Right cardiac atrium (tissue), 5 donors: ENCODE measurements around the gene EFCAB11. TPM values are rescaled to one million over a fixed set of nuclear protein-coding genes. Genes with fewer than 3 reads are reported as not detected.

ENCODE experiments used
- ATAC-seq, 2 donors: fragments of 200-7000 bp; cut with Tn5 transposase; one replicate each; pipeline versions ENCODE4 v1.8.0 to v1.9.1; 2020; ENCODE audit warnings: moderate library complexity in 2 of 2, mild to moderate bottlenecking in 1 of 2
- DNase-seq, 3 donors: peaks; one replicate each; pipeline ENCODE4 v3.0.0-alpha.2; 2020
- H3K27ac ChIP-seq: one replicate; pipeline ENCODE4 v1.5.1; 2013; ENCODE audit warnings: mild to moderate bottlenecking, low read length, control low read depth, moderate library complexity
- H3K27me3 ChIP-seq: one replicate; pipeline ENCODE4 v1.6.1; 2013; ENCODE audit not compliant: control insufficient read depth, insufficient read depth
- H3K4me1 ChIP-seq: one replicate; pipeline ENCODE4 v1.6.1; 2013; ENCODE audit warnings: low read length; ENCODE audit not compliant: control insufficient read depth, insufficient read depth
- H3K4me3 ChIP-seq: one replicate; pipeline ENCODE4 v1.5.1; 2013; ENCODE audit warnings: low read length, control low read depth
- H3K9me3 ChIP-seq: one replicate; pipeline ENCODE4 v1.6.1; 2013; ENCODE audit warnings: low read length; ENCODE audit not compliant: control insufficient read depth
- WGBS: extraction: QIAGEN DNeasy Blood & Tissue Kit; methylation state at CpG from one replicate; pipeline ENCODE4 v1.1.7; 2013; 5-methylcytosine and 5-hydroxymethylcytosine counted together
- intact Hi-C, 4 donors: fragments of 100-400 bp; cut with DNase I; formaldehyde crosslinking; loops; one replicate each; pipeline versions ENCODE4 v1.11.0 to v1.14.0; 2022 to 2023
- polyA plus RNA-seq: library from polyadenylated mRNA; stranded (reverse); fragments of 200-250 nt; gene quantifications from one replicate; pipeline ENCODE4 v1.2.3, GENCODE V29; 2013
- total RNA-seq, 4 donors: library from RNA; stranded (reverse); fragmentation: NEBNext Ultra II Directional; extraction: Animal tissue kit (Norgen Biotek cat#: 25700); gene quantifications; one replicate each; pipeline ENCODE4 v1.2.1, GENCODE V29; 2021
- donor health status: healthy with polysubstance abuse.
- donor health status: DM: no; HTN: yes; CAD: no.
- donor health status: DM: no; HTN: no; CAD: no.
- donor health status: DM: no; HTN: yes; CAD: no; lungs with severe emphysema.
- donor health status: DM: yes; HTN: yes; CAD: no.

Gene EFCAB11
- total and polyA plus RNA-seq, 5 donors, result 3.0 to 4.2 (median 4.2) TPM

GRCh38 chr14:89956661-89957009 is 2.1 kb upstream of the EFCAB11 start:
- DNase-seq (no peak), ATAC-seq (no peak)
- H3K4me3 ChIP-seq, result peak overlapping the region; percentile 70
- no peaks in the 10 kb centered on the region for H3K9me3 ChIP-seq
- no peaks in the 10 kb centered on the region for H3K27me3 ChIP-seq
- 38% methylated on average over 15 of the region's 15 CpGs for WGBS
- intact Hi-C loops, result no loop called here
- H3K4me1 ChIP-seq, result peaks cover 6% of the 10 kb centered on the region
- H3K27ac ChIP-seq, result peak overlapping the region; percentile 1

GRCh38 chr14:89955745-89956660 is 1.5 kb upstream of the EFCAB11 start, which contains the start of gene TDP1:
TDP1 (plus strand) TSS chr14:89955927; CDS start chr14:89963115, 7,188 bp downstream.
- H3K27me3 ChIP-seq, result no peaks in the 10 kb centered on the region
- DNase-seq (peak; percentile 96 to 98 (median 98)), ATAC-seq (peak; percentile 95)
- H3K4me3 ChIP-seq, result peak within 1 kb of the TSS; percentile 70
- H3K4me1 ChIP-seq, result peaks cover 6% of the 10 kb centered on the region
- H3K9me3 ChIP-seq, result no peaks in the 10 kb centered on the region
- intact Hi-C loops, result no loop called here
- WGBS, result under 1% methylated on average over 84 of the region's 84 CpGs
- H3K27ac ChIP-seq, result peak within 1 kb of the TSS; percentile 58

- Histone ChIP-seq H3K4me3 (peak overlapping the region; percentile 70), H3K27ac (peak overlapping the region; percentile 58), H3K27me3 (no peaks in the 10 kb centered on the region), H3K4me1 (peaks cover 6% of the 10 kb centered on the region), H3K9me3 (no peaks in the 10 kb centered on the region)
- ATAC-seq (peak; percentile 47 to 51), DNase-seq (peak in 1 of 3 donors; percentile 35)
- WGBS, result 1% methylated on average over 20 of the region's 20 CpGs
- intact Hi-C loops, result no loop called here
These were observed 653 bp upstream of the EFCAB11 start for GRCh38 chr14:89955022-89955744.

GRCh38 chr14:89953602-89954001 is 928 bp downstream of the EFCAB11 start:
- no peak overlapping the region for H3K4me3 ChIP-seq
- WGBS, result 56% methylated on average over 1 of the region's 1 CpG
- intact Hi-C loops, result no loop called here
- no peaks in the 10 kb centered on the region for H3K9me3 ChIP-seq
- DNase-seq, result no peak
- peaks cover 6% of the 10 kb centered on the region for H3K4me1 ChIP-seq
- no peak overlapping the region for H3K27ac ChIP-seq
- H3K27me3 ChIP-seq, result no peaks in the 10 kb centered on the region
- ATAC-seq, result no peak

- no peak for DNase-seq
- 80% methylated on average over 2 of the region's 2 CpGs for WGBS
- no peak overlapping the region for H3K4me3 ChIP-seq
- H3K4me1 ChIP-seq, result peaks cover 6% of the 10 kb centered on the region
- H3K27ac ChIP-seq, result no peak overlapping the region
- intact Hi-C loops, result no loop called here
- H3K27me3 ChIP-seq, result no peaks in the 10 kb centered on the region
- H3K9me3 ChIP-seq, result no peaks in the 10 kb centered on the region
- no peak for ATAC-seq
These were observed 2.0 kb downstream of the EFCAB11 start for GRCh38 chr14:89952576-89952975.

- DNase-seq (no peak), ATAC-seq (no peak)
- H3K27ac ChIP-seq, result no peak overlapping the region
- no peaks in the 10 kb centered on the region for H3K4me1 ChIP-seq
- intact Hi-C loops, result no loop called here
- H3K9me3 ChIP-seq, result no peaks in the 10 kb centered on the region
- no peaks in the 10 kb centered on the region for H3K27me3 ChIP-seq
- H3K4me3 ChIP-seq, result no peak overlapping the region
These were observed 7.2 kb downstream of the EFCAB11 start for GRCh38 chr14:89947344-89947743.

GRCh38 chr14:89941830-89942377 is 12.6 kb downstream of the EFCAB11 start:
- DNase-seq, result no peak
- intact Hi-C loops, result no loop called here
- Histone ChIP-seq H3K9me3 (no peaks in the 10 kb centered on the region), H3K4me3 (no peak overlapping the region), H3K27ac (no peak overlapping the region), H3K27me3 (no peaks in the 10 kb centered on the region), H3K4me1 (no peaks in the 10 kb centered on the region)
- 86% methylated on average over 2 of the region's 2 CpGs for WGBS
- no peak for ATAC-seq

GRCh38 chr14:89936654-89937185 is 17.8 kb downstream of the EFCAB11 start:
- Histone ChIP-seq H3K4me3 (no peak overlapping the region), H3K27ac (no peak overlapping the region), H3K9me3 (no peaks in the 10 kb centered on the region), H3K27me3 (no peaks in the 10 kb centered on the region), H3K4me1 (no peaks in the 10 kb centered on the region)
- intact Hi-C loops, result no loop called here
- ATAC-seq, result no peak
- WGBS, result 71% methylated on average over 3 of the region's 3 CpGs
- no peak for DNase-seq

GRCh38 chr14:89933002-89933401 is 21.5 kb downstream of the EFCAB11 start:
- intact Hi-C loops, result no loop called here
- no peak for DNase-seq
- Histone ChIP-seq H3K27ac (no peak overlapping the region), H3K27me3 (no peaks in the 10 kb centered on the region), H3K4me1 (no peaks in the 10 kb centered on the region), H3K9me3 (no peaks in the 10 kb centered on the region), H3K4me3 (no peak overlapping the region)
- no peak for ATAC-seq
- WGBS, result 68% methylated on average over 6 of the region's 6 CpGs

GRCh38 chr14:89927186-89927865 is 27.2 kb downstream of the EFCAB11 start:
- H3K9me3 ChIP-seq, result no peaks in the 10 kb centered on the region
- ATAC-seq, result no peak

More at GRCh38 chr14:89927186-89927865, 27.2 kb downstream of the EFCAB11 start:
- H3K27ac ChIP-seq, result no peak overlapping the region
- no peaks in the 10 kb centered on the region for H3K27me3 ChIP-seq
- 84% methylated on average over 13 of the region's 13 CpGs for WGBS
- no peak overlapping the region for H3K4me3 ChIP-seq
- intact Hi-C loops, result no loop called here
- no peak for DNase-seq
- H3K4me1 ChIP-seq, result no peaks in the 10 kb centered on the region
